IMR-90 (cell line): ENCODE measurements around the gene SDC3. TPM values are rescaled to one million over a fixed set of nuclear protein-coding genes. Genes with fewer than 3 reads are reported as not detected.

ENCODE experiments used
- ATAC-seq: fragments of 200-7000 bp; cut with Tn5 transposase; 2 replicates; pipeline ENCODE4 v1.9.1; 2020; ENCODE audit warnings: low read depth, mild to moderate bottlenecking, moderate library complexity
- BruUV-seq: library from RNA; stranded (reverse); fragments of 400-500 nt; replicated peaks from 2 replicates; lab custom pipeline; 2021; lab: Mats Ljungman, UMichigan
- CTCF ChIA-PET: fragments of 300-600 bp; formaldehyde crosslinking; extraction: SDS; loops from one replicate; lab custom pipeline; 2021; ENCODE audit warnings: antibody characterized with exemption; lab: Yijun Ruan, JAX
- POLR2A ChIA-PET: fragments of 300-600 bp; sonication (Branson Sonifier 250); formaldehyde crosslinking; loops from one replicate; lab custom pipeline; 2022; ENCODE audit warnings: antibody characterized with exemption; ENCODE audit not compliant: unreplicated experiment; lab: Charles Lee
- DNase-seq: peaks from one replicate; pipeline ENCODE4 v3.0.0; 2013
- H2AFZ ChIP-seq: replicated peaks from 2 replicates; pipeline ENCODE3; 2013; ENCODE audit warnings: low read length, mild to moderate bottlenecking; ENCODE audit not compliant: poor library complexity
- H2AK5ac ChIP-seq: 2 replicates; pipeline ENCODE4 v1.6.1; 2013; ENCODE audit warnings: low read depth, low read length, inconsistent platforms
- H2AK9ac ChIP-seq: replicated peaks from 2 replicates; pipeline ENCODE3; 2013; ENCODE audit warnings: mild to moderate bottlenecking, low read depth, low read length, moderate library complexity; ENCODE audit not compliant: poor library complexity
- H2BK120ac ChIP-seq: 2 replicates; pipeline ENCODE4 v1.6.1; 2013; ENCODE audit warnings: low read depth, low read length, inconsistent platforms
- H2BK15ac ChIP-seq: 3 replicates; pipeline ENCODE4 v1.6.1; 2013; ENCODE audit warnings: low read depth, low read length, inconsistent platforms
- H2BK20ac ChIP-seq: 2 replicates; pipeline ENCODE4 v1.6.1; 2013; ENCODE audit warnings: low read depth, mild to moderate bottlenecking, inconsistent platforms, low read length, moderate library complexity
- H2BK5ac ChIP-seq: 2 replicates; pipeline ENCODE4 v1.6.1; 2013; ENCODE audit warnings: mild to moderate bottlenecking, low read depth, low read length, inconsistent platforms; ENCODE audit not compliant: poor library complexity, severe bottlenecking
- H3K14ac ChIP-seq: replicated peaks from 2 replicates; pipeline ENCODE4 v1.6.1; 2013; ENCODE audit warnings: low read depth, low read length, inconsistent platforms
- H3K18ac ChIP-seq: 2 replicates; pipeline ENCODE4 v1.6.1; 2013; ENCODE audit warnings: low read depth, low read length, control low read depth
- H3K23ac ChIP-seq: 2 replicates; pipeline ENCODE4 v1.6.1; 2013; ENCODE audit warnings: low read depth, low read length, inconsistent platforms
- H3K27ac ChIP-seq: 2 replicates; pipeline ENCODE4 v1.5.1; 2013; ENCODE audit warnings: mild to moderate bottlenecking, control low read depth, low read length; ENCODE audit not compliant: insufficient read depth
- H3K27me3 ChIP-seq: 2 replicates; pipeline ENCODE4 v1.6.1; 2013; ENCODE audit warnings: low read length; ENCODE audit not compliant: control insufficient read depth, insufficient read depth
- H3K36me3 ChIP-seq: 2 replicates; pipeline ENCODE4 v1.6.1; 2013; ENCODE audit warnings: low read length, mixed read lengths; ENCODE audit not compliant: control insufficient read depth, insufficient read depth
- H3K4ac ChIP-seq: 2 replicates; pipeline ENCODE4 v1.6.1; 2013; ENCODE audit warnings: low read depth, low read length, inconsistent platforms
- H3K4me1 ChIP-seq: 2 replicates; pipeline ENCODE4 v1.6.1; 2013; ENCODE audit warnings: low read length, mixed read lengths; ENCODE audit not compliant: control insufficient read depth, insufficient read depth
- H3K4me2 ChIP-seq: 2 replicates; pipeline ENCODE4 v1.6.1; 2013; ENCODE audit warnings: low read depth, mild to moderate bottlenecking, control low read depth, low read length, moderate library complexity
- H3K4me3 ChIP-seq: 2 replicates; pipeline ENCODE4 v1.5.1; 2013; ENCODE audit warnings: low read depth, mild to moderate bottlenecking, control low read depth, low read length, moderate library complexity; ENCODE audit not compliant: insufficient read depth
- H3K56ac ChIP-seq: 2 replicates; pipeline ENCODE4 v1.6.1; 2013; ENCODE audit warnings: low read length, inconsistent platforms; ENCODE audit not compliant: insufficient read depth; ENCODE audit errors: extremely low read depth
- H3K79me1 ChIP-seq, 2 experiments: 2 replicates each; pipeline ENCODE4 v1.6.1; 2013; ENCODE audit warnings: low read length in 2 of 2, inconsistent platforms in 1 of 2, low read depth in 1 of 2
- H3K9ac ChIP-seq: 2 replicates; pipeline ENCODE4 v1.6.1; 2013; ENCODE audit warnings: low read depth, low read length, control low read depth
- H3K9me1 ChIP-seq: 2 replicates; pipeline ENCODE4 v1.6.1; 2013; ENCODE audit warnings: low read length, inconsistent platforms; ENCODE audit not compliant: insufficient read depth
- H3K9me3 ChIP-seq: 2 replicates; pipeline ENCODE4 v1.6.1; 2013; ENCODE audit warnings: low read length; ENCODE audit not compliant: control insufficient read depth, insufficient read depth
- H4K20me1 ChIP-seq: 2 replicates; pipeline ENCODE4 v1.6.1; 2013; ENCODE audit warnings: low read length, inconsistent platforms; ENCODE audit not compliant: insufficient read depth
- H4K5ac ChIP-seq: 2 replicates; pipeline ENCODE4 v1.6.1; 2013; ENCODE audit warnings: mild to moderate bottlenecking, low read depth, low read length, control low read depth
- H4K8ac ChIP-seq, 2 experiments: 2 replicates each; pipeline ENCODE4 v1.6.1; 2013; ENCODE audit warnings: low read depth in 2 of 2, low read length in 2 of 2, control low read depth in 1 of 2, inconsistent platforms in 1 of 2
- H4K91ac ChIP-seq: 2 replicates; pipeline ENCODE4 v1.6.1; 2013; ENCODE audit warnings: low read depth, low read length, inconsistent platforms; ENCODE audit not compliant: insufficient read depth
- CEBPB ChIP-seq: IDR thresholded peaks from 2 replicates; pipeline ENCODE4 v1.6.1; 2012; ENCODE audit warnings: low read depth, low read length, improper control_type of control experiment
- WGBS, 2 experiments: methylation state at CpG; one replicate each; pipeline versions ENCODE4 v1.1.5 to v1.1.7; 2013; ENCODE audit warnings: missing lambda C conversion rate in 2 of 2; ENCODE audit not compliant: insufficient read length in 1 of 2; ENCODE audit errors: extremely low coverage in 2 of 2; 5-methylcytosine and 5-hydroxymethylcytosine counted together
- dilution Hi-C: fragments of 300-500 bp; cut with HindIII; formaldehyde crosslinking; loops from one replicate; pipeline ENCODE4 v1.14.3; 2018; ENCODE audit warnings: low sequenced_read_pairs; ENCODE audit not compliant: unreplicated experiment
- in situ Hi-C: fragments of 300-500 bp; cut with MboI; formaldehyde crosslinking; loops from 3 replicates; pipeline ENCODE4 v1.14.3; 2019; ENCODE audit warnings: low sequenced_read_pairs, inconsistent platforms, mixed read lengths
- intact Hi-C: fragments of 100-400 bp; cut with micrococcal nuclease; formaldehyde crosslinking; loops from 2 replicates; pipeline ENCODE4 v1.10.0; 2022
- polyA plus RNA-seq, 3 experiments: library from polyadenylated mRNA; depleted of rRNA; stranded (reverse); fragments of >200 nt; gene quantifications; 2 replicates each; pipeline ENCODE4 v1.2.3, GENCODE V29; 2012; ENCODE audit warnings: low replicate concordance in 1 of 3
- total RNA-seq: library from RNA; depleted of rRNA; stranded (reverse); fragments of >200 nt; gene quantifications from 2 replicates; pipeline ENCODE4 v1.2.3, GENCODE V29; 2012

SDC3 gene
- total and polyA plus RNA-seq, 2 of the 4 experiments (the other 2 are of a cell fraction) = 13.1 to 71.5 TPM

DNA sequence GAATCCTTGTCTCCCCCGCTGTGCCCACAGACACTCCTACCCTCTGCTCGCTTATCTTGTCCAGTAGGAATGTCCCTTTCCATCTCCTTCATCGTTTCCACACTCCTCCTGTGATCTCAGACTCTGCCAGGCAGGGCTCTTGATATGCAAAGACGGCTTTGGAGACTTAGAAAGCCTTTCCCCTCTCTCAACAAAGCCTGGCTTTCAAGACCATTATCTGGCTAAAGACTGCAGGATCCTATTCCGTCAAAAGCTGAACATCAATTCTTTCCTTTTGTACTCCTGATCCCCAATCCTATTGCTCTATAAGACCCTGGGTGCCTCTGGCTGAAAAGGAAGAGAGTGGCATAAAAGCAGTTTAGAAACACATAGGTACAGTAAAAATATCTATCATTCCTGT is 63.9 kb downstream of the SDC3 start:
- CTCF ChIA-PET = no interaction called here
- dilution Hi-C loops = no loop called here

More for the DNA sequence above, 63.9 kb downstream of the SDC3 start:
- in situ Hi-C loops = no loop called here
- POLR2A ChIA-PET = no interaction called here
- Histone ChIP-seq H3K4me2 (no peak overlapping the region), H3K23ac (no peak overlapping the region), H3K27ac (no peak overlapping the region), H3K14ac (no peak overlapping the region), H3K56ac (no peak overlapping the region), H3K27me3 (peaks cover 30% of the 10 kb centered on the region), H3K79me1 (no peaks in the 10 kb centered on the region), H3K18ac (no peak overlapping the region), H2BK5ac (no peak overlapping the region), H2BK20ac (no peak overlapping the region), H3K9me1 (peaks cover 6% of the 10 kb centered on the region; the same call in 1 of the 2 replicates), H4K8ac (no peak overlapping the region), H2AK9ac (no peak overlapping the region), H3K9me3 (no peaks in the 10 kb centered on the region), H4K5ac (no peak overlapping the region), H2AK5ac (no peak overlapping the region), H2BK15ac (no peak overlapping the region), H3K36me3 (no peaks in the 10 kb centered on the region), H4K20me1 (no peaks in the 10 kb centered on the region), H2AFZ (no peak overlapping the region), H3K4ac (no peak overlapping the region), H2BK120ac (no peak overlapping the region), H3K4me3 (no peak overlapping the region), H3K4me1 (peaks cover 4% of the 10 kb centered on the region; the same call in 1 of the 2 replicates), H3K9ac (no peak overlapping the region), H4K91ac (no peak overlapping the region)
- intact Hi-C loops = no loop called here
- no TSS peak for BruUV-seq
- WGBS, 2 experiments = 81% methylated on average over 4 of the region's 5 CpGs; no CpG with 5 or more reads in 1 of the 2 experiments
- DNase-seq (no peak), ATAC-seq (no peak)
- no peak for TF ChIP-seq CEBPB
